H9 (cell line): ENCODE results near the gene TMED5. TPM values are rescaled to one million over a fixed set of nuclear protein-coding genes. Genes with fewer than 3 reads are reported as not detected.

ENCODE experiments used
- DNase-seq: peaks from one replicate; pipeline ENCODE4 v3.0.0-alpha.2; 2017
- H2AFZ ChIP-seq: one replicate; pipeline ENCODE4 v1.6.1; 2013; ENCODE audit warnings: mild to moderate bottlenecking, low read length, control low read depth, moderate library complexity
- H2AK5ac ChIP-seq: 2 replicates; pipeline ENCODE4 v1.6.1; 2013; ENCODE audit warnings: low read length, control low read depth, mixed read lengths; ENCODE audit not compliant: insufficient read length
- H2BK120ac ChIP-seq: one replicate; pipeline ENCODE4 v1.6.1; 2013; ENCODE audit warnings: low read depth, mild to moderate bottlenecking, low read length, control low read depth, inconsistent platforms; ENCODE audit not compliant: poor library complexity, severe bottlenecking
- H2BK12ac ChIP-seq: 2 replicates; pipeline ENCODE4 v1.6.1; 2013; ENCODE audit warnings: low read length, control low read depth, mixed read lengths, low read depth; ENCODE audit not compliant: insufficient read length
- H2BK15ac ChIP-seq: 2 replicates; pipeline ENCODE4 v1.6.1; 2013; ENCODE audit warnings: low read depth, low read length, control low read depth
- H2BK20ac ChIP-seq: one replicate; pipeline ENCODE4 v1.6.1; 2013; ENCODE audit warnings: low read depth, mild to moderate bottlenecking, low read length, control low read depth, inconsistent platforms; ENCODE audit not compliant: poor library complexity, severe bottlenecking
- H2BK5ac ChIP-seq: 2 replicates; pipeline ENCODE4 v1.6.1; 2013; ENCODE audit warnings: low read length, control low read depth, mixed read lengths; ENCODE audit not compliant: insufficient read length
- H3K14ac ChIP-seq: 2 replicates; pipeline ENCODE4 v1.6.1; 2013; ENCODE audit warnings: low read length, control low read depth; ENCODE audit not compliant: insufficient read depth
- H3K18ac ChIP-seq: 2 replicates; pipeline ENCODE4 v1.6.1; 2013; ENCODE audit warnings: low read depth, mild to moderate bottlenecking, mixed read lengths, low read length, control low read depth; ENCODE audit not compliant: insufficient read length
- H3K23ac ChIP-seq: 2 replicates; pipeline ENCODE4 v1.6.1; 2013; ENCODE audit warnings: low read length, control low read depth, mixed read lengths, low read depth; ENCODE audit not compliant: insufficient read length
- H3K23me2 ChIP-seq: 2 replicates; pipeline ENCODE4 v1.6.1; 2013; ENCODE audit warnings: low read depth, mild to moderate bottlenecking, mixed read lengths, low read length, control low read depth; ENCODE audit not compliant: insufficient read length, poor library complexity, severe bottlenecking
- H3K27ac ChIP-seq: 2 replicates; pipeline ENCODE4 v1.5.1; 2013; ENCODE audit warnings: low read length, control low read depth, mixed read lengths, low read depth; ENCODE audit not compliant: insufficient read length
- H3K27me3 ChIP-seq: 2 replicates; pipeline ENCODE4 v1.6.1; 2013; ENCODE audit warnings: low read length, control low read depth, inconsistent platforms; ENCODE audit not compliant: insufficient read depth
- H3K4ac ChIP-seq: 2 replicates; pipeline ENCODE4 v1.6.1; 2013; ENCODE audit warnings: low read depth, mild to moderate bottlenecking, control low read depth, inconsistent platforms, low read length, moderate library complexity
- H3K4me1 ChIP-seq: 2 replicates; pipeline ENCODE4 v1.6.1; 2013; ENCODE audit warnings: low read length, control low read depth, inconsistent platforms; ENCODE audit not compliant: insufficient read depth
- H3K4me2 ChIP-seq: 2 replicates; pipeline ENCODE4 v1.6.1; 2013; ENCODE audit warnings: low read length, control low read depth, mixed read lengths; ENCODE audit not compliant: insufficient read length, insufficient read depth
- H3K56ac ChIP-seq: 2 replicates; pipeline ENCODE4 v1.6.1; 2013; ENCODE audit warnings: low read depth, mild to moderate bottlenecking, mixed read lengths, low read length, control low read depth; ENCODE audit not compliant: insufficient read length
- H3K79me1 ChIP-seq: 2 replicates; pipeline ENCODE4 v1.6.1; 2013; ENCODE audit warnings: low read depth, mild to moderate bottlenecking, moderate library complexity, low read length, control low read depth, inconsistent platforms; ENCODE audit not compliant: insufficient read depth, poor library complexity, severe bottlenecking
- H3K79me2 ChIP-seq: 2 replicates; pipeline ENCODE4 v1.6.1; 2013; ENCODE audit warnings: low read length, control low read depth, inconsistent platforms; ENCODE audit not compliant: insufficient read depth
- H3K9ac ChIP-seq: 2 replicates; pipeline ENCODE4 v1.6.1; 2013; ENCODE audit warnings: low read length, control low read depth, mixed read lengths; ENCODE audit not compliant: insufficient read length; ENCODE audit errors: extremely low read depth
- H3K9me3 ChIP-seq: one replicate; pipeline ENCODE4 v1.6.1; 2013; ENCODE audit warnings: low read depth, low read length, inconsistent platforms; ENCODE audit not compliant: control insufficient read depth
- H3T11ph ChIP-seq: one replicate; pipeline ENCODE4 v1.6.1; 2013; ENCODE audit warnings: mild to moderate bottlenecking, low read length, control low read depth, inconsistent platforms
- H4K20me1 ChIP-seq: one replicate; pipeline ENCODE4 v1.6.1; 2013; ENCODE audit not compliant: control insufficient read depth, insufficient read length, insufficient read depth
- H4K5ac ChIP-seq: 2 replicates; pipeline ENCODE4 v1.6.1; 2013; ENCODE audit warnings: low read depth, mild to moderate bottlenecking, mixed read lengths, low read length, control low read depth; ENCODE audit not compliant: insufficient read length
- H4K8ac ChIP-seq: replicated peaks from 2 replicates; pipeline ENCODE4 v1.6.1; 2013; ENCODE audit warnings: low read length, control low read depth, mixed read lengths, low read depth; ENCODE audit not compliant: insufficient read length
- H4K91ac ChIP-seq: 2 replicates; pipeline ENCODE4 v1.6.1; 2013; ENCODE audit warnings: low read depth, mild to moderate bottlenecking, moderate library complexity, mixed read lengths, low read length, control low read depth; ENCODE audit not compliant: insufficient read length
- H3K27ac Mint-ChIP-seq, 3 experiments: 2 replicates in 2 of 3; 3 replicates in 1 of 3; pipeline ENCODE4 v1.8.0; 2020 to 2021; ENCODE audit warnings: mixed read lengths in 3 of 3, mild to moderate bottlenecking in 1 of 3, moderate library complexity in 1 of 3
- H3K27me3 Mint-ChIP-seq: 2 replicates; pipeline ENCODE4 v1.8.0; 2021; ENCODE audit warnings: low read depth, mild to moderate bottlenecking, moderate library complexity, mixed read lengths
- H3K36me3 Mint-ChIP-seq, 3 experiments: 2 replicates in 2 of 3; 3 replicates in 1 of 3; pipeline ENCODE4 v1.8.0; 2020 to 2021; ENCODE audit warnings: low read depth in 3 of 3, mixed read lengths in 3 of 3; ENCODE audit not compliant: insufficient read depth in 1 of 3
- H3K4me1 Mint-ChIP-seq, 2 experiments: 2 replicates each; pipeline ENCODE4 v1.8.0; 2020; ENCODE audit warnings: mixed read lengths in 2 of 2
- H3K4me3 Mint-ChIP-seq, 2 experiments: 2 replicates in 1 of 2; 3 replicates in 1 of 2; pipeline ENCODE4 v1.8.0; 2020 to 2021; ENCODE audit warnings: mild to moderate bottlenecking in 2 of 2, mixed read lengths in 2 of 2, moderate library complexity in 1 of 2
- H3K9me3 Mint-ChIP-seq, 2 experiments: 2 replicates in 1 of 2; 3 replicates in 1 of 2; pipeline ENCODE4 v1.8.0; 2020; ENCODE audit warnings: mild to moderate bottlenecking in 2 of 2, mixed read lengths in 2 of 2, moderate library complexity in 1 of 2
- WGBS: extraction: QIAGEN DNeasy Blood & Tissue Kit; methylation state at CpG from one replicate; pipeline ENCODE4 v1.1.7; 2013; ENCODE audit warnings: missing lambda C conversion rate, low lambda C conversion rate, mixed read lengths; ENCODE audit not compliant: insufficient read length; ENCODE audit errors: extremely low coverage; 5-methylcytosine and 5-hydroxymethylcytosine counted together
- total RNA-seq: library from RNA; stranded (reverse); gene quantifications from 2 replicates; pipeline ENCODE4 v1.2.1, GENCODE V29; 2021
- TF ChIP-seq, protein P1 (sequence below): fragments of 200-600 bp; sonication (generic); conservative IDR thresholded peaks from 3 replicates; pipeline ENCODE4 v1.8.0; 2021; ENCODE audit warnings: antibody characterized with exemption, mild to moderate bottlenecking

TMED5 gene
- total RNA-seq, 1 experiment from 2014 or later: 35.0 TPM

DNA sequence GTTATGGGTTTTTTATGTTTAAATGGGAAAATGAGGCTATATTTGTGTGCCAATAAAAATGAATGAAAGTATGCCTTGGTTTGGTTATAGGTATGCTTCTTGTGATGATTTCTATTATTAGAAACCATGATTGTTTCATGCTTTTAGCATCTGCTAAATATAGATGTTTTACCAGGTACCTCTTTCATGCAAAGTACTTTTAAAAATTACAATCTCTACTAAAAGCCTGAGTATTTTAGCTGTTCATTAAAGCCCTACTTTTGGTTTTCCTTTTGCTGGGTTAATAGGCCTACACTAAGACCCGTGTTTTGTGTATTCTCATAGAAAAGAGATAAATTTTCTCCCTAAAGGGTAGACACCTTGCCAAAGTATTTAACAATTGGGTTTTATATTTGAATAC, 69.1 kb downstream of the TMED5 start:
- Histone ChIP-seq H3T11ph (no peak overlapping the region), H2BK5ac (no peak overlapping the region), H2BK12ac (no peak overlapping the region), H4K91ac (no peak overlapping the region), H3K56ac (no peak overlapping the region), H3K27me3 (no peaks in the 10 kb centered on the region), H3K4me1 (no peaks in the 10 kb centered on the region), H3K14ac (no peak overlapping the region), H3K23ac (no peak overlapping the region), H4K8ac (no peak overlapping the region), H3K79me2 (peaks cover 36% of the 10 kb centered on the region; the same call in 1 of the 2 replicates), H3K79me1 (peaks cover 9% of the 10 kb centered on the region), H3K4me2 (no peak overlapping the region), H2BK120ac (no peak overlapping the region), H3K9me3 (no peaks in the 10 kb centered on the region), H2BK15ac (no peak overlapping the region), H3K18ac (no peak overlapping the region), H3K9ac (no peak overlapping the region), H2BK20ac (no peak overlapping the region), H2AK5ac (no peak overlapping the region), H4K20me1 (no peaks in the 10 kb centered on the region), H3K27ac (no peak overlapping the region), H4K5ac (no peak overlapping the region), H3K23me2 (no peaks in the 10 kb centered on the region), H3K4ac (no peak overlapping the region), H2AFZ (no peak overlapping the region)
- H3K9me3 Mint-ChIP-seq: peaks cover 4 to 5% of the 10 kb centered on the region in 2 experiments; a peak in 1 of 5 replicates
- peaks cover 27 to 34% of the 10 kb centered on the region in 2 experiments for H3K4me1 Mint-ChIP-seq
- TF ChIP-seq, protein P1, sequence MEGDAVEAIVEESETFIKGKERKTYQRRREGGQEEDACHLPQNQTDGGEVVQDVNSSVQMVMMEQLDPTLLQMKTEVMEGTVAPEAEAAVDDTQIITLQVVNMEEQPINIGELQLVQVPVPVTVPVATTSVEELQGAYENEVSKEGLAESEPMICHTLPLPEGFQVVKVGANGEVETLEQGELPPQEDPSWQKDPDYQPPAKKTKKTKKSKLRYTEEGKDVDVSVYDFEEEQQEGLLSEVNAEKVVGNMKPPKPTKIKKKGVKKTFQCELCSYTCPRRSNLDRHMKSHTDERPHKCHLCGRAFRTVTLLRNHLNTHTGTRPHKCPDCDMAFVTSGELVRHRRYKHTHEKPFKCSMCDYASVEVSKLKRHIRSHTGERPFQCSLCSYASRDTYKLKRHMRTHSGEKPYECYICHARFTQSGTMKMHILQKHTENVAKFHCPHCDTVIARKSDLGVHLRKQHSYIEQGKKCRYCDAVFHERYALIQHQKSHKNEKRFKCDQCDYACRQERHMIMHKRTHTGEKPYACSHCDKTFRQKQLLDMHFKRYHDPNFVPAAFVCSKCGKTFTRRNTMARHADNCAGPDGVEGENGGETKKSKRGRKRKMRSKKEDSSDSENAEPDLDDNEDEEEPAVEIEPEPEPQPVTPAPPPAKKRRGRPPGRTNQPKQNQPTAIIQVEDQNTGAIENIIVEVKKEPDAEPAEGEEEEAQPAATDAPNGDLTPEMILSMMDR: no peak
- H3K4me3 Mint-ChIP-seq: peak overlapping the region in 1 of 2 experiments; percentile 17; a peak in 2 of 5 replicates
- no CpG with 5 or more reads among the region's 1 CpG for WGBS
- no peak for DNase-seq
- no peaks in the 10 kb centered on the region for H3K27me3 Mint-ChIP-seq
- peaks cover 37 to 59% (median 49%) of the 10 kb centered on the region in 3 experiments for H3K36me3 Mint-ChIP-seq
- H3K27ac Mint-ChIP-seq: peak overlapping the region in 2 of 3 experiments; percentile 85 to 93; a peak in 4 of 7 replicates
